Activated CD8-positive, alpha-beta T cell treated with anti-CD3 and anti-CD28 coated beads for 36 hours (primary cell): ENCODE results near the gene RSBN1L. TPM values are rescaled to one million over a fixed set of nuclear protein-coding genes. Genes with fewer than 3 reads are reported as not detected.

Experiments
- ATAC-seq: fragments of 200-7000 bp; cut with Tn5 transposase; one replicate; pipeline ENCODE4 v1.10.0; 2021; ENCODE audit warnings: mild to moderate bottlenecking, moderate library complexity
- CTCF ChIA-PET: fragments of 350-600 bp; sonication (Branson Sonifier 250); formaldehyde crosslinking; loops from one replicate; lab custom pipeline; 2021; ENCODE audit warnings: antibody characterized with exemption; lab: Charles Lee
- POLR2A ChIA-PET: fragments of 350-600 bp; sonication (Branson Sonifier 250); formaldehyde crosslinking; loops from one replicate; lab custom pipeline; 2021; ENCODE audit warnings: antibody characterized with exemption; lab: Charles Lee
- DNase-seq: peaks from one replicate; pipeline ENCODE4 v3.0.0-alpha.2; 2020
- H3K27ac Mint-ChIP-seq: one replicate; pipeline ENCODE4 v1.8.0; 2021; ENCODE audit warnings: mild to moderate bottlenecking, mixed read lengths
- H3K27me3 Mint-ChIP-seq: one replicate; pipeline ENCODE4 v1.8.0; 2021; ENCODE audit warnings: mixed read lengths
- H3K36me3 Mint-ChIP-seq: one replicate; pipeline ENCODE4 v1.8.0; 2021; ENCODE audit warnings: low read depth, mixed read lengths
- H3K4me1 Mint-ChIP-seq: one replicate; pipeline ENCODE4 v1.8.0; 2021; ENCODE audit warnings: low read depth, mixed read lengths
- H3K4me3 Mint-ChIP-seq: one replicate; pipeline ENCODE4 v1.8.0; 2021; ENCODE audit warnings: mild to moderate bottlenecking, moderate library complexity, mixed read lengths
- H3K9me3 Mint-ChIP-seq: one replicate; pipeline ENCODE4 v1.8.0; 2021; ENCODE audit warnings: mixed read lengths
- CTCF ChIP-seq: fragments of 200-600 bp; IDR thresholded peaks from one replicate; pipeline ENCODE4 v1.8.0; 2022; ENCODE audit warnings: antibody characterized with exemption, mild to moderate bottlenecking
- intact Hi-C: fragments of 100-400 bp; cut with micrococcal nuclease; formaldehyde crosslinking; loops from one replicate; pipeline ENCODE4 v1.10.0; 2022
- total RNA-seq, 2 experiments: library from RNA; stranded (reverse); gene quantifications; one replicate each; pipeline ENCODE4 v1.2.3, GENCODE V29; 2021

Gene RSBN1L
- total RNA-seq, 2 experiments from 2014 or later, result 16.5 to 21.9 TPM

GRCh38 chr7:77788327-77788902, 92.2 kb downstream of the RSBN1L start:
- intact Hi-C loops, result no loop called here
- POLR2A ChIA-PET, result no interaction called here

DNA sequence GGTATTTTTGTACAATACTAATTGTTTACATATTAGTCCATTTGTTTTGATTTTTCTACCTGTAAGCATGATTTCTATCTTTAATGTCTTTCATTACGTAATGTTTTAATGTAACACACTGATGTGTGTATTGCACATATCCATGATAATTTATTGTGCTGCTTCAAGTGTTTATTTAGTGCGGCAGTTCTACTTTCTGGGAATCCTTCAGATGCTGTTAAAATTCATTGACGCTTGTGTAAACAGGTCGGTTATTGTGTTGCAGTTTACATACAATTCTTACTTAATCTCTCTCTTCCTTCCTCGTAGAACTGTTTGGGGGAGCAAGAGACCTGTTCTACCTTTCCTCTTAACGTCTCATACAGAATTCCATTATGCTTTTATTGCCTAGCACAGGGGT, 95.1 kb downstream of the RSBN1L start:
- Mint-ChIP-seq H3K4me3 (no peak overlapping the region), H3K27ac (no peak overlapping the region), H3K36me3 (peaks cover 16% of the 10 kb centered on the region), H3K9me3 (no peaks in the 10 kb centered on the region), H3K4me1 (peaks cover 12% of the 10 kb centered on the region), H3K27me3 (no peaks in the 10 kb centered on the region)
- POLR2A ChIA-PET, result no interaction called here
- no peak for TF ChIP-seq CTCF
- intact Hi-C loops, result no loop called here
- ATAC-seq (no peak), DNase-seq (no peak)
- CTCF ChIA-PET, result interaction anchor here (1.5 kb wide), 1 partner anchor 140 kb away, joined by 6 read pairs; no protein-coding TSS in a partner anchor

More at GRCh38 chr7:77788327-77788902, 92.2 kb downstream of the RSBN1L start:
- Mint-ChIP-seq H3K27ac (no peak overlapping the region), H3K4me3 (no peak overlapping the region), H3K4me1 (peaks cover 3% of the 10 kb centered on the region), H3K9me3 (peaks cover 3% of the 10 kb centered on the region), H3K36me3 (peaks cover 35% of the 10 kb centered on the region), H3K27me3 (no peaks in the 10 kb centered on the region)
- CTCF ChIA-PET, result interaction anchor here (1.2 to 1.5 kb wide), 2 partner anchors 29 to 137 kb away, joined by 4 read pairs; no protein-coding TSS in a partner anchor
- DNase-seq (no peak), ATAC-seq (no peak)
- TF ChIP-seq CTCF, result no peak

DNA sequence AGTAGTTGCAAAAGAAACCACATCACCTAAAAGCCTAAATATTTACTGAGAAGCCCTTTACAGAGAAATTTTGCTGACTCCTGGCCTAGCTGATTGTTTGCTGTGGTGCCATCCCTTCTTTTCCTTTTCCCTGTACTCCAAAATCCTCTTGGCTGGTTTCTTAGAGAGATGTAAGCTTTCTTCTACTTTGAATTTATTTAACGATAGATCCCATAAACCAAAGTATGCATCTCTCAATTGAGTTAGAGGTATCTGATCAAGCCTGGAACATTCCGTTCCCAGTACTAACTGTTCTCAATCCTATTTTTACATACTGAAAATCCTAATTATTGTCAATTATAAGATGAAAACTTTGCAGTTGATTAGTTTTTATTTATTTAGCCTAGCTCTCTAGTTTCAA, 95.7 kb downstream of the RSBN1L start:
- DNase-seq, result no peak
- Mint-ChIP-seq H3K4me1 (peaks cover 18% of the 10 kb centered on the region), H3K4me3 (no peak overlapping the region), H3K9me3 (no peaks in the 10 kb centered on the region), H3K36me3 (peaks cover 15% of the 10 kb centered on the region), H3K27me3 (no peaks in the 10 kb centered on the region), H3K27ac (no peak overlapping the region)
- TF ChIP-seq CTCF, result no peak
- POLR2A ChIA-PET, result no interaction called here
- intact Hi-C loops, result no loop called here
- ATAC-seq, result no peak
- CTCF ChIA-PET, result interaction anchor here (0.9 to 1.5 kb wide), 3 partner anchors 33 to 140 kb away, joined by 3 to 6 read pairs (median 4); partner anchors contain the start of gene RSBN1L

DNA sequence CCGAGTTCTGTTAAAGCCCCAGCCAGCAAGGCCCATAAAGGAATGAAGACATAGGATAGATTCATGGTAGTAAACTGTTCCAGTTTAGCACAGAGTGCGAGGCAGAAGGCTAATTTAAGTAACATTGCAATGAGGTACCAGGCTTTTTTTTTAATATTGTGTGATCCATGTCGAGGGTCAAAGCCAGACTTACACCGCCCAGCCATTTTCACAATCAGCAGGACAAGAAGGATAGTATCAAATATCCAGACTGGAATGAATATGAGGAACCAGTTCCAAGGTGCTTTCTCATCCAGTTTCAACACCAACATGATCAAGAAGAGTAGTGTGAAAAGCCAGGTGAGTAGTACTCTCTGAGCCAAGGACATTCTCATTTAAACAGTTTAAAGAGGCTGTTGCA, 97.7 kb downstream of the RSBN1L start:
- ATAC-seq (no peak), DNase-seq (no peak)
- intact Hi-C loops, result no loop called here
- H3K9me3 Mint-ChIP-seq, result no peaks in the 10 kb centered on the region
- no peak overlapping the region for H3K27ac Mint-ChIP-seq
- no peaks in the 10 kb centered on the region for H3K27me3 Mint-ChIP-seq
- peaks cover 24% of the 10 kb centered on the region for H3K4me1 Mint-ChIP-seq
- POLR2A ChIA-PET, result no interaction called here
- no peak for TF ChIP-seq CTCF
- CTCF ChIA-PET, result no interaction called here
- no peak overlapping the region for H3K4me3 Mint-ChIP-seq
- H3K36me3 Mint-ChIP-seq, result peaks cover 14% of the 10 kb centered on the region

GRCh38 chr7:77796109-77796508, 99.8 kb downstream of the RSBN1L start:
- no peaks in the 10 kb centered on the region for H3K27me3 Mint-ChIP-seq
- peaks cover 18% of the 10 kb centered on the region for H3K36me3 Mint-ChIP-seq
- ChIA-PET POLR2A (interaction anchor here (0.9 kb wide), 1 partner anchor 136 kb away, joined by 3 read pairs; no protein-coding TSS in a partner anchor), CTCF (interaction anchor here (1.3 kb wide), 2 partner anchors 138 to 145 kb away, joined by 4 to 5 read pairs; no protein-coding TSS in a partner anchor)
- no peak for TF ChIP-seq CTCF
- no peaks in the 10 kb centered on the region for H3K9me3 Mint-ChIP-seq
- H3K4me1 Mint-ChIP-seq, result peaks cover 40% of the 10 kb centered on the region
- peak overlapping the region; percentile 89 for H3K4me3 Mint-ChIP-seq
- ATAC-seq (no peak), DNase-seq (no peak)
- intact Hi-C loops, result loop anchor here (5.0 kb wide), 1 partner anchor 101 kb away; no protein-coding TSS in a partner anchor
- H3K27ac Mint-ChIP-seq, result no peak overlapping the region
